T-helper 1 cell treated with Interleukin-12 subunit alpha and Interleukin-12 subunit beta and Interleukin-4 antibody, amounts not matched to agents 30 ng/mL and 1 ng/mL, for 36 hours (primary cell): ENCODE results near the gene KLHL29. TPM values are rescaled to one million over a fixed set of nuclear protein-coding genes. Genes with fewer than 3 reads are reported as not detected.

ENCODE experiments used
- intact Hi-C: fragments of 100-400 bp; cut with micrococcal nuclease; formaldehyde crosslinking; loops from one replicate; pipeline ENCODE4 v1.15.1; 2024
- total RNA-seq: library from RNA; stranded (reverse); gene quantifications from 2 replicates; pipeline ENCODE4 v1.2.3, GENCODE V29; 2022

Gene KLHL29
- total RNA-seq, 1 donor from 2014 or later: 2.2 TPM

GRCh38 chr2:23600346-23600745 is 215.4 kb downstream of the KLHL29 start:
- intact Hi-C loops: no loop called here

DNA sequence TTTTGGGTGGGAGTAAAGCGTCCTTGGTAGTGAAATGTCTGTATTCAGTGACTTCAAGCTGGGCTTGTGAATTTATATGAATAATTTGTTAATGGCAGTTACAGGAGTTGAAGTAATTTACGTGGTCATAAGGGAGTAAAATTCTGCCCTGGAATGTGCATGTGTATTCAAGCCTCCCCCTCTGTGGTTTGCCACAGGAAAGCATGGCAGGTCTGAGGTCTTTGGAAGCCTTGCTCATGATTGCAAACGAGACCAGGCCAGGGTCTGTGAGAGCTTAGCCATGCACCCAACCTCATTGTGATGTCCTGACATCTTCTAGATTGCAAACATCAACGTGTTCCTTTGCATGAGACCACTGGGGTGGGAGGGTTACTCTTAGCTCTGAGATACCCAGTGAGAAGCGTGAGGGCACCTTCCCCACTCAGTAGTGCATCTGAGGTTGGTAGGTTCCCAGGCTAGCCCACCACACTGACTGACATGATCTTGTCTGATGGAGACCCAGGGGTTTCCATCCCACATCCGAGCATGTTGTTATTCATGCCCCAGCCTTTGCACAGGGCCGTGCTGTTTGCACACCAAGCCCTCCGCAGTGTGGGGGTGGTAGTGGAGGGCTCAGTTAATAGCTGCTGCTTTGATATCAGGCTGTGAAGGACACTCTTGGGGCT is 216.5 kb downstream of the KLHL29 start:
- intact Hi-C loops: no loop called here

- intact Hi-C loops: no loop called here
These were observed 217.1 kb downstream of the KLHL29 start for GRCh38 chr2:23602116-23602515.

GRCh38 chr2:23603156-23603555 is 218.2 kb downstream of the KLHL29 start:
- intact Hi-C loops: no loop called here

- intact Hi-C loops: no loop called here
These were observed 218.6 kb downstream of the KLHL29 start for GRCh38 chr2:23603581-23603980.

GRCh38 chr2:23604731-23605130 is 219.8 kb downstream of the KLHL29 start:
- intact Hi-C loops: no loop called here

- intact Hi-C loops: no loop called here
These were observed 220.3 kb downstream of the KLHL29 start for GRCh38 chr2:23605236-23605635.

DNA sequence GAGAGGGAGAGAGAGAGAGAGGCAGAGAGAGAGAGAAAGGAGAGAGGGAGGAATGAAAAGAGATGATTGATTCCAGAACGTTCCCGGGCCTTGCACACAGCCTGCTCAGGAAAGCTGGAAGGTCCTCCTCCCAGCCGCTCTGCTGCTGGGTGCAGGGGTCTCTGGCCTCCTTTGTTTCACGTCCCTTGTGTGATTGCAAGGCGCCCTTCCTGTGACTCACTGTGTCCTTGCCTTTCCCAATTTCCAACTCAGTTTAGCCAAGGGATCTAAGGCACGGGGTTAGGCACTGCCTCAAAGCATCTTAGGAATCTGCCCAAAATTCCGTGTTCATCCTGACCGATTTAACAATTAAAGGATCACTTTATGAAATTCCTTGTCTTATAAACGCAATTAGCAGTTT is 221.2 kb downstream of the KLHL29 start:
- intact Hi-C loops: no loop called here

DNA sequence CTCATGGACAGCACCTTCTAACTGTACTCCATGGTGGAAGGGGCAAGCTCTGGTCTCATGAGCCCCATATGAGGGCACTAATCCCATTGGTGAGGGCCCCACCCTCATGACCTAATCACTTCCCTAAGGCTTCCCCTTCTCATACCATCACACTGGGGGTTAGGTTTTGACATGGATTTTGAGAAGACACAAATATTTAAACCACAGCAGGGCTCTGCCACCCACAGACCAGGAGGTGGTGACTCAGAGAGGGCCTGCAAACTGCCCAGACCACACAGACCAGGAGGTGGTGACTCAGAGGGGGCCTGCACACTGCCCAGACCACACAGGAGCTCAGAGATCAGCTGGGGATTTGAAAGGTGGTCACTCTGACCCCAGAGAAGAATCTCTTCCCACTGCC is 222.0 kb downstream of the KLHL29 start:
- intact Hi-C loops: no loop called here

- intact Hi-C loops: no loop called here
These were observed 222.9 kb downstream of the KLHL29 start for GRCh38 chr2:23607925-23608324.

DNA sequence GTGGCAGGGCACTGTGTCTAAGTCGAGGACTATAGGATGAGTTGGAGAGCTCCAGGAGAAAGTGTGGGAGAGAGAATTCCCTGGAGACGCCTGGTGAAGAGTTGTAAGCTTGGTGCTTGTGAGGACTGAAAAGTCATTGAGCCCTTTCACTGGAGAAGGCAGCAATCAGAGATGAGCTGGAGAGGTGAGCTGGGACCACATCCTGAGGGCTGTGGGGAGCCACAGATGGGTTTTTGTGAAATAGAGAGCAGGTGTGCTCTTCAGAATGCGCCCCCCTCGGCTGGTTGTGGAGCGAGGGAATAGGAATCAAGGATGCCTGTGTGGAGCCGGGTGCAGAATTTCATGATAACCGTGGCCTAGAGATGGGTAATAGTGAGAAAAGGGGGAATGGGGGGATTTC is 224.3 kb downstream of the KLHL29 start:
- intact Hi-C loops: no loop called here

GRCh38 chr2:23611839-23612238 is 226.9 kb downstream of the KLHL29 start:
- intact Hi-C loops: no loop called here

- intact Hi-C loops: no loop called here
These were observed 229.7 kb downstream of the KLHL29 start for GRCh38 chr2:23614701-23615100.

DNA sequence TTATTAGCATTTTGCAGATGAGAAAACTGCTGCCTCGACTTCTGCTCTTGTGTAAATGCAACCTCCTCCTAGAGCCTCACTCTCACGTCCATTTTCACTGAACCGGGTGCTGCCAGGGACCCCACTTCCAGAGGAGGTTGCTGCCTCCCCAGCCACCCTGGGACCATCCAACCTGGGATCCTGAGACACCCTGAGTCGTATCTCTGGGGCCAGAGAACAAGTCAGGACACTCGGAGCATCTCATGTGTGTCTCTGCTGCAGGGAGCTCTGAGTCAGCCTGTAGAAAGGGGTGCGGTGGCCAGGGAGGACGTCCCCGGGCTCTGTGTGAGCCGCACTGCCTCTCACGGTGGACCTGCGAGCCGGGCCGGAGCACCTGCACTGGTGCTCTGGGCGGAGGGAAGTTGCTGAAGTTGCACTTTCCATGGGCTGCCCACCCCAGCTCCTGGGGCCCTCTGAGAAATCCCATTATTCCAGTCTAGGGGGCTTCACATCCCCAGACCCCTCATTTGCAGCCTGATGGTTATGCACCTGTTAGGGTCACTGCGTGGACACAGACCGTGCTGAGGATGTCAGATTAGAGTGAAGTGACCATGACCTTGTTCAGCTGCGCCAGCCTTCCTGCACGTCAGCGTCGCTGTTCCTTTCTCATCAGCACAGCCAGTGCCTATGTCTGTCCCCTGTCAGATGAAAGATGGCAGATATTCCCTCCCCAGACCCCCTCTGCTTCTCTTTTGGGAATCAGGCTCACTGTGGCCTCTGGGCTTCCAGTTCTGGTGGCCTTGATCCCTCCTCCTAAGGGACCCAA is 230.4 kb downstream of the KLHL29 start:
- intact Hi-C loops: no loop called here

- intact Hi-C loops: no loop called here
These were observed 231.7 kb downstream of the KLHL29 start for GRCh38 chr2:23616630-23617029.

GRCh38 chr2:23617167-23617810 is 232.3 kb downstream of the KLHL29 start:
- intact Hi-C loops: no loop called here

- intact Hi-C loops: no loop called here
These were observed 232.8 kb downstream of the KLHL29 start for GRCh38 chr2:23617811-23618215.

DNA sequence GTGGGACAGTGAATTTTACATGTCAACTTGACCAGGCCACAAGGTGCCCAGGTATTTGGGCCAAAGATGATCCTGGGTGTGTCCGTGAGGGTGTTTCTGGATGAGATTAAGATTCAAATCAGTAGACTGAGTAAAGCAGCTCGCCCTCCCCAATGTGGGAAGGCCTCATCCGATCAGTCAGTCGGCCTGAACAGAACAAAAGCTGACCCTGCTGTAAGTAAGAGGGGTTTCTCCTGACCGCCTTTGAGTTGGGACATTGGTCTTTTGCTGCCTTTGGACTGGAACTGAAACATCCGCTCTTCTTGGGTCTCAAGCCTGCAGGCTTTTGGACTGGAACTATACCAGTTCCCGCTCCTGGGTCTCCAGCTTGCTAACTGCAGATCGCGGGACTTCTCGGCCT is 233.3 kb downstream of the KLHL29 start:
- intact Hi-C loops: no loop called here

GRCh38 chr2:23618794-23619530 is 234.0 kb downstream of the KLHL29 start:
- intact Hi-C loops: no loop called here

DNA sequence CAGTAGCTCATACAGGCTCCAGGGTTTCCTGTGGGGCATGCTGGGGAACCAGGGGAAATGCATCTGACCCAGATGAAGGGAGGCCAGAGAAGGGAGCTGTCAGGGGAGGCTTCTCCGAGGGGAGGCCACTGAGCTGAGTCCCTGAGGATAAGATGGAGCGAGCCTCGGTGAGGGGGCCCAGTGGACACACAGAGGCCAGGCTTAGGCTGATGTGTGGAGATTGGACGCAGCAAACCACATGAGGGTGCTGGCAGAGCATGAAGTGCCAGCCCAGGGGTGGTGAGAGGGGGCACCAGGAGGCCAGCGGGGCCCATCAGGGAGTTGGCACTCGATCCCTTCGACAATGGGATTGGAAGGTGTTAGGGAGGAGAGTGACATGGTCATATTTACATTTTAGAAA is 235.0 kb downstream of the KLHL29 start:
- intact Hi-C loops: no loop called here

DNA sequence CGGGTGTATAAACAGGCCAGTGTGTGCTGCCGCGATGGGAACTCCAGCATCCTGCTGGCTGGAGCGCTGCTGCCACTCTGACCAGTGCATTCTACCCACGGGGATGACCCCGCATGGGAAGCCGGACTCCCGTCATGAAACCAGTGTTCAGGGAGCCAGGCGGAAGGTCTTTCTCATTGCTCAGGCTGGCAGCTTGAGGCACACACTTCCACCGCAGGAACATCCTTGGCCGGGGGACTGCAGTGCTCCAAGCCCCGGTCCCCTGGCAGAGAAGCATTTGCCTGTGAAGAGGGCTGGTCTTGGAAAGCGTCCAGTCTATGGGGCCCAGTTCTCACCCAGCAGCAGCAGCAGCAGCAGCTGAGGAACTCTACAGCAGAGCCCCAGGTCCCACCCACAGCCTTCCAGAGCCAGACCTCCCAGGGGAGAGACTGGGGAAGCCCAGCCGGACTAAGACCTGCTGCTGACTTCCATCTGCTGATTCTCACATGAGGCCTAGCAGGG is 235.9 kb downstream of the KLHL29 start:
- intact Hi-C loops: no loop called here

DNA sequence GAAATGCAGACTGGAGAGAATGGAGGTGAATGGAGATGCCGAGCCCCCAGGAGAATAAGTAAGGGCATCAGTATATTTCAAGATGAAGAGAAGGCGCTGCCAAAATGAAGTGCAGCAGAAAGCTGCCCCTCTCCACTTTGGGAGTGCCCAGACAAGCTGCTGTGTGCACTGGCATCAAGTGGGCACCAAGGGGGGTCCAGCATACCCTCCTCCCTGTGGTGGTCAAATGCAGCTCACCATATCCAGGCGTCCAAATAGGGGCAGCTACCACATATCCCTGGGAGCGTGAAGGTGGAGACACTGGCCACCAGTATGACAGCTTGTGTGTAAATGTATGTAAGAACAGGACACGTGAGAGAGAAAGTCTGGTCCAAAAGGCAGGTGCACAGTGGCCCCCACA is 236.6 kb downstream of the KLHL29 start:
- intact Hi-C loops: no loop called here
